Measurements from ENCODE around the gene LTBP1.
"Not testable (repeated sequence)": the region's sequence is repeated elsewhere in the genome, so short reads cannot be mapped to it uniquely, and the experiment has no call there.

The LTBP1 gene

GRCh38 chr2:32960238-32960637, 13.5 kb downstream of the LTBP1 start:
- TF ChIP-seq CTCF (IDR thresholded peaks at IDR 0.05; ENCODE audit: low read depth, low read length, missing control alignments) = no peak
- no peak overlapping the region for H3K4me3 ChIP-seq (ENCODE audit: low read depth, low read length)
- in situ Hi-C loops (cut with HindIII; ENCODE audit: low sequenced_read_pairs) = no loop called here
- DNase-seq (ENCODE audit: low read depth) = no peak

- DNase-seq (ENCODE audit: low read depth) = no peak
- in situ Hi-C loops (cut with HindIII; ENCODE audit: low sequenced_read_pairs) = no loop called here
- no peak for TF ChIP-seq CTCF (IDR thresholded peaks at IDR 0.05; ENCODE audit: low read depth, low read length, missing control alignments)
- H3K4me3 ChIP-seq (ENCODE audit: low read depth, low read length) = no peak overlapping the region
Measured at GRCh38 chr2:32960647-32961403, 14.1 kb downstream of the LTBP1 start.

GRCh38 chr2:32962690-32963089, 15.9 kb downstream of the LTBP1 start:
- DNase-seq (ENCODE audit: low read depth) = no peak
- no peak overlapping the region for H3K4me3 ChIP-seq (ENCODE audit: low read depth, low read length)
- TF ChIP-seq CTCF (IDR thresholded peaks at IDR 0.05; ENCODE audit: low read depth, low read length, missing control alignments) = no peak
- in situ Hi-C loops (cut with HindIII; ENCODE audit: low sequenced_read_pairs) = no loop called here

- in situ Hi-C loops (cut with HindIII; ENCODE audit: low sequenced_read_pairs) = no loop called here
- no peak for DNase-seq (ENCODE audit: low read depth)
- TF ChIP-seq CTCF (IDR thresholded peaks at IDR 0.05; ENCODE audit: low read depth, low read length, missing control alignments) = no peak
- H3K4me3 ChIP-seq (ENCODE audit: low read depth, low read length) = no peak overlapping the region
Measured at GRCh38 chr2:32963941-32964340, 17.2 kb downstream of the LTBP1 start.

GRCh38 chr2:32965523-32966171, 18.9 kb downstream of the LTBP1 start:
- in situ Hi-C loops (cut with HindIII; ENCODE audit: low sequenced_read_pairs) = no loop called here
- no peak overlapping the region for H3K4me3 ChIP-seq (ENCODE audit: low read depth, low read length)
- TF ChIP-seq CTCF (IDR thresholded peaks at IDR 0.05; ENCODE audit: low read depth, low read length, missing control alignments) = no peak
- no peak for DNase-seq (ENCODE audit: low read depth)

- DNase-seq (ENCODE audit: low read depth) = no peak
- no peak for TF ChIP-seq CTCF (IDR thresholded peaks at IDR 0.05; ENCODE audit: low read depth, low read length, missing control alignments)
- no peak overlapping the region for H3K4me3 ChIP-seq (ENCODE audit: low read depth, low read length)
- in situ Hi-C loops (cut with HindIII; ENCODE audit: low sequenced_read_pairs) = no loop called here
Measured at GRCh38 chr2:32969444-32970162, 22.9 kb downstream of the LTBP1 start.

GRCh38 chr2:32973772-32974171, 27.0 kb downstream of the LTBP1 start:
- in situ Hi-C loops (cut with HindIII; ENCODE audit: low sequenced_read_pairs); DNase-seq (ENCODE audit: low read depth); H3K4me3 ChIP-seq (ENCODE audit: low read depth, low read length): not testable (repeated sequence)

Measured in astrocyte of the cerebellum (primary cell).